ENCODE measurements around the gene DCHS1.

Gene DCHS1

GRCh38 chr11:6611092-6611962 lies 44.3 kb downstream of the DCHS1 start:
- DNase-seq, result peak; percentile 18

- DNase-seq, result no peak
Observed at GRCh38 chr11:6610591-6610990, 45.0 kb downstream of the DCHS1 start.

- DNase-seq, result no peak
Observed at GRCh38 chr11:6609502-6610015, 46.0 kb downstream of the DCHS1 start.

- no peak for DNase-seq
Observed at GRCh38 chr11:6608726-6609501, 46.7 kb downstream of the DCHS1 start.

GRCh38 chr11:6608011-6608410 lies 47.6 kb downstream of the DCHS1 start:
- no peak for DNase-seq

- no peak for DNase-seq
Observed at GRCh38 chr11:6607190-6607795, 48.3 kb downstream of the DCHS1 start.

- peak; percentile 45 for DNase-seq
Observed at GRCh38 chr11:6606471-6607189, 49.0 kb downstream of the DCHS1 start.

GRCh38 chr11:6604790-6605189 lies 50.8 kb downstream of the DCHS1 start:
- no peak for DNase-seq

- DNase-seq, result peak; percentile 52
Observed at GRCh38 chr11:6604081-6604626, 51.5 kb downstream of the DCHS1 start.

GRCh38 chr11:6603287-6604080 lies 52.1 kb downstream of the DCHS1 start, which contains the start of the genes ILK and RRP8:
Gene ILK, plus strand, starts transcription at chr11:6603774. Its CDS starts 498 bp downstream, at chr11:6604272.
Gene RRP8, minus strand, starts transcription at chr11:6603616. Its CDS starts 114 bp downstream, at chr11:6603502.
- DNase-seq, result peak; percentile 85

GRCh38 chr11:6602096-6602940 lies 53.3 kb downstream of the DCHS1 start:
- DNase-seq, result no peak

- no peak for DNase-seq
Observed at GRCh38 chr11:6601041-6601461, 54.6 kb downstream of the DCHS1 start.

GRCh38 chr11:6599881-6600390 lies 55.7 kb downstream of the DCHS1 start:
- no peak for DNase-seq

GRCh38 chr11:6599449-6599848 lies 56.2 kb downstream of the DCHS1 start:
- no peak for DNase-seq

- DNase-seq, result no peak
Observed at GRCh38 chr11:6598555-6598954, 57.1 kb downstream of the DCHS1 start.

GRCh38 chr11:6596239-6596877 lies 59.3 kb downstream of the DCHS1 start:
- no peak for DNase-seq

- DNase-seq, result no peak
Observed at GRCh38 chr11:6594142-6594768, 61.4 kb downstream of the DCHS1 start.

- DNase-seq, result no peak
Observed at GRCh38 chr11:6588018-6588417, 67.6 kb downstream of the DCHS1 start.

- DNase-seq, result no peak
Observed at GRCh38 chr11:6587360-6587953, 68.2 kb downstream of the DCHS1 start.
